ENCODE results near the gene KHNYN.
A peak's percentile ranks its signal among the peaks of the same experiment; 100 is the strongest.

KHNYN gene

GRCh38 chr14:24427537-24428508 lies 1.9 kb upstream of the KHNYN start:
- Mint-ChIP-seq H3K27ac (peak overlapping the region; percentile 76), H3K27me3 (no peaks in the 10 kb centered on the region), H3K4me3 (peak overlapping the region; percentile 47), H3K4me1 (peaks cover 53% of the 10 kb centered on the region), H3K36me3 (peaks cover 4% of the 10 kb centered on the region), H3K9me3 (no peaks in the 10 kb centered on the region)

GRCh38 chr14:24428628-24429394 lies 943 bp upstream of the KHNYN start:
- H3K4me3 Mint-ChIP-seq = peak overlapping the region; percentile 87
- H3K36me3 Mint-ChIP-seq = peaks cover 9% of the 10 kb centered on the region
- H3K27ac Mint-ChIP-seq = peak overlapping the region; percentile 97
- no peaks in the 10 kb centered on the region for H3K27me3 Mint-ChIP-seq
- peaks cover 58% of the 10 kb centered on the region for H3K4me1 Mint-ChIP-seq
- no peaks in the 10 kb centered on the region for H3K9me3 Mint-ChIP-seq

GRCh38 chr14:24430143-24430681 lies 458 bp downstream of the KHNYN start:
- H3K27me3 Mint-ChIP-seq = no peaks in the 10 kb centered on the region
- peaks cover 55% of the 10 kb centered on the region for H3K4me1 Mint-ChIP-seq

GRCh38 chr14:24430682-24431568 lies 1.2 kb downstream of the KHNYN start:
- H3K9me3 Mint-ChIP-seq = no peaks in the 10 kb centered on the region
- H3K4me1 Mint-ChIP-seq = peaks cover 51% of the 10 kb centered on the region
- peak overlapping the region; percentile 97 for H3K27ac Mint-ChIP-seq
- H3K36me3 Mint-ChIP-seq = peaks cover 9% of the 10 kb centered on the region
- no peaks in the 10 kb centered on the region for H3K27me3 Mint-ChIP-seq
- peak overlapping the region; percentile 92 for H3K4me3 Mint-ChIP-seq

More at GRCh38 chr14:24430143-24430681, 458 bp downstream of the KHNYN start:
- H3K27ac Mint-ChIP-seq = peak overlapping the region; percentile 97
- no peaks in the 10 kb centered on the region for H3K9me3 Mint-ChIP-seq
- peaks cover 9% of the 10 kb centered on the region for H3K36me3 Mint-ChIP-seq
- H3K4me3 Mint-ChIP-seq = peak overlapping the region; percentile 92

- H3K36me3 Mint-ChIP-seq = peaks cover 11% of the 10 kb centered on the region
- H3K27ac Mint-ChIP-seq = peak overlapping the region; percentile 73
- no peaks in the 10 kb centered on the region for H3K27me3 Mint-ChIP-seq
- peaks cover 47% of the 10 kb centered on the region for H3K4me1 Mint-ChIP-seq
- H3K4me3 Mint-ChIP-seq = peak overlapping the region; percentile 92
- no peaks in the 10 kb centered on the region for H3K9me3 Mint-ChIP-seq
Observed at GRCh38 chr14:24431569-24432258, 2.0 kb downstream of the KHNYN start.

- H3K4me1 Mint-ChIP-seq = peaks cover 47% of the 10 kb centered on the region
- no peaks in the 10 kb centered on the region for H3K27me3 Mint-ChIP-seq
- no peaks in the 10 kb centered on the region for H3K9me3 Mint-ChIP-seq
- peaks cover 13% of the 10 kb centered on the region for H3K36me3 Mint-ChIP-seq
- H3K4me3 Mint-ChIP-seq = peak overlapping the region; percentile 36
- no peak overlapping the region for H3K27ac Mint-ChIP-seq
Observed at GRCh38 chr14:24432259-24433131, 2.7 kb downstream of the KHNYN start.

GRCh38 chr14:24434036-24434435 lies 4.3 kb downstream of the KHNYN start:
- Mint-ChIP-seq H3K4me1 (peaks cover 55% of the 10 kb centered on the region), H3K4me3 (no peak overlapping the region), H3K27ac (no peak overlapping the region), H3K9me3 (no peaks in the 10 kb centered on the region), H3K27me3 (no peaks in the 10 kb centered on the region), H3K36me3 (peaks cover 15% of the 10 kb centered on the region)

GRCh38 chr14:24434676-24435075 lies 4.9 kb downstream of the KHNYN start:
- Mint-ChIP-seq H3K27me3 (no peaks in the 10 kb centered on the region), H3K4me1 (peaks cover 55% of the 10 kb centered on the region), H3K27ac (no peak overlapping the region), H3K4me3 (no peak overlapping the region), H3K9me3 (no peaks in the 10 kb centered on the region), H3K36me3 (peaks cover 15% of the 10 kb centered on the region)

GRCh38 chr14:24435192-24435810 lies 5.5 kb downstream of the KHNYN start:
- Mint-ChIP-seq H3K4me1 (peaks cover 58% of the 10 kb centered on the region), H3K4me3 (no peak overlapping the region), H3K36me3 (peaks cover 15% of the 10 kb centered on the region), H3K27ac (peak overlapping the region; percentile 77), H3K27me3 (no peaks in the 10 kb centered on the region), H3K9me3 (no peaks in the 10 kb centered on the region)

- no peaks in the 10 kb centered on the region for H3K9me3 Mint-ChIP-seq
- peaks cover 61% of the 10 kb centered on the region for H3K4me1 Mint-ChIP-seq
- no peak overlapping the region for H3K4me3 Mint-ChIP-seq
- H3K36me3 Mint-ChIP-seq = peaks cover 15% of the 10 kb centered on the region
- H3K27ac Mint-ChIP-seq = no peak overlapping the region
- no peaks in the 10 kb centered on the region for H3K27me3 Mint-ChIP-seq
Observed at GRCh38 chr14:24435998-24436354, 6.2 kb downstream of the KHNYN start.

- H3K36me3 Mint-ChIP-seq = peaks cover 15% of the 10 kb centered on the region
- peak overlapping the region; percentile 62 for H3K4me3 Mint-ChIP-seq
- H3K27me3 Mint-ChIP-seq = no peaks in the 10 kb centered on the region
- peaks cover 61% of the 10 kb centered on the region for H3K4me1 Mint-ChIP-seq
- no peaks in the 10 kb centered on the region for H3K9me3 Mint-ChIP-seq
- peak overlapping the region; percentile 51 for H3K27ac Mint-ChIP-seq
Observed at GRCh38 chr14:24436355-24437019, 6.7 kb downstream of the KHNYN start.

GRCh38 chr14:24437020-24437735 lies 7.4 kb downstream of the KHNYN start:
- Mint-ChIP-seq H3K4me3 (peak overlapping the region; percentile 62), H3K9me3 (no peaks in the 10 kb centered on the region), H3K27ac (peak overlapping the region; percentile 68), H3K36me3 (peaks cover 12% of the 10 kb centered on the region), H3K27me3 (no peaks in the 10 kb centered on the region), H3K4me1 (peaks cover 61% of the 10 kb centered on the region)

All from activated naive CD4-positive, alpha-beta T cell treated with anti-CD3 and anti-CD28 coated beads, Interleukin-2, amount 50 U/mL, for 24 hours (primary cell).